GM21717 (cell line): ENCODE results near the gene MCC.

Experiments used
- ATAC-seq: cut with Tn5 transposase; IDR thresholded peaks from one replicate; pipeline ENCODE4 v1.9.1; 2021; ENCODE audit warnings: mild to moderate bottlenecking, moderate library complexity; ENCODE audit not compliant: unreplicated experiment

Gene MCC

GRCh38 chr5:113186061-113186460 is 302.2 kb downstream of the MCC start:
- no peak for ATAC-seq

- no peak for ATAC-seq
These were observed 304.6 kb downstream of the MCC start for GRCh38 chr5:113183694-113184093.

DNA sequence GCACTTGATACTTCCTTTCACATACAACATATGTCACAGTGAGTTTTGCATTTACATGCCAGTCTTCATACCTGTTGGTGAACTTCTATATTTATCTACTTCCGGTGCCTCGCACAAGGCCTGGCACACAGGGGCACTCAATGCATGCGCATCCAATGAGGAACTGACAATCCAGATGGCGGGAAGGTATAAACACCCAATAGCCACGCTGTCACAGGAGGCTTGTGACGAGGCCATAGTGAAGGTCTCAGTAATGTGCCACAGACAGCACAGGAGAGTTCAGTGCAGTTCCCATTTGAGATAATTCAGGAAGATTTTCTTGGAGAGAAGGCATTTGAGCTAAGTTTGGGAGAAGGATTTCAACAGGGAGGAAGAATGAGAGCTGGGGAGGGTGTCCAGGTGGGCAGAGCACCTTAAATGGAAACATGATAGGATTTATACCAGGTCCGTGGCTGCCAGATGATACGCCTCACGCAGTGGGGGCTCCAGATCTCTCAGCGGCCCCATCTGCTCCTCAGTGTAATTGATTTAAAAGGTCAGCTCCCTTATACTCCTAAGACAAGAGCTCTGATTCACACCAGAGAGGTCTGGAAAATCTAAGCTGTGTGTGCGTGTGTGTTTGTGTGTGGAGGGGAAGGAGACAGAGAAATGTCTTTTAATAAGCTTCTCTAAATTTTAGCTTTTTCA is 305.5 kb downstream of the MCC start:
- no peak for ATAC-seq

DNA sequence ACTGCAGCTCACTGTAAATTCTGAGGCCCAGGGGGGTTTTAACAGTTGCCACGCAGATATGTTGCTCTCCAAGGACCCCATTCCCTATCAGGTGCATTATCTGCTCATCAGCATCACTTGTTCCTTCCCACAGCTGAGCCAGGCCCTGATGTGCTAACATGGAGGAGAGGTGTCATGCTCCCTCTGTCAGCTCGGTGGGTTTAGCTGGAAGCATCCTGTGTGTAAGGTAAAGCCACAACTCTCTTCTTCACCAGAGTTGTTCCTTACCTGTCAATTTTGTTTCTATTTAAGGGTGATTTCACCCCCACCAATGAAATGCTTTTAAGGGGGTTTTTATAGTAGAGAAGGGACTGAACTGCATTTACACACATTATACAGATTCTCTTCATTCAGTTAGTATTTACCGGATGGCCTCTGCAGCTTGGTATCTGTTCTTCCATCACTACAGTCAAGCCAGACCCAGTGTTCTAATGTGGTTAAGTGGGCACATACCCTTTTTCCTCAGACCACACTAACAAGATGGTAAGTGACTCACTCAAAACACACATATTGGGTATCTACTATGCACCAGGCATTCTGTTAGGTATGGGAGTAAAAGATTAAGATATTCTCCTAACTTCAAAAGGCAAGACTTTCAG is 306.3 kb downstream of the MCC start:
- no peak for ATAC-seq

DNA sequence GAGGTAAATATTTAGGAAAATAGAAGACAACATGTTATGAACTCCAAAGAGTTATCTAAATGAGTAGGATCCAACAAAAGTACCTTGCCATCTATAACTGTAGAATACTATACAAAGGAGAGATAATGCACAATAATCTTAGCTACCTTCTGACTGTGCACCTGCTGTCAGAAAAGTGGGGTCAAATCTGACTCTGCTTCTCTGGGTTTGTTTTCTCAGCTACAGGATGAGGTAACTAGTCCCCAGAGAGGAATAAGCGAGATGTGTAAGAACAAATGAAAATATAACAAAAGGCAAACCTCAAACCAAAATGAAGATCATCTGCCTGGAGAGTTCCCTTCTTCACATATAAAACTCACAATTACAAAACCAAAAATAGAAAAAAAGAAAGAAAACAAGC is 306.8 kb downstream of the MCC start:
- ATAC-seq: no peak

DNA sequence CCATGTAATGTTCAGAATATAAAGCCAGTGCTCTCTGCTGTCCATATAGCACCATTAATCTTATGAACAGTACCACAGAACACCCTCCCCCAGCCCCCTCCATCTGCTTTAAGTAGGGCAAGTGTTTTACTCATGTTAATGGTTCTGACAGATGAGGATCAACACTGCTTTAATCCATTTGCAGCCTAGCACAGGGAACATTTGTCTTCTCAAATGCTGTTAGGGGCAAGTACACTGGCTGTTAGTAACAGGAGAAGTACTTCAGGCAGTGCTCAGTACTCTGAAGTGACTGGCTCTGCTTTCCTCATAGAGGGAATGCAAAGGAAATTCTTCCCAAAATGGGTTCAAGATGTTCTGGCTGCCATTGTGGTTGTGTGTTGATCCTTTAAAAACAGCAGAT is 309.1 kb downstream of the MCC start:
- no peak for ATAC-seq

DNA sequence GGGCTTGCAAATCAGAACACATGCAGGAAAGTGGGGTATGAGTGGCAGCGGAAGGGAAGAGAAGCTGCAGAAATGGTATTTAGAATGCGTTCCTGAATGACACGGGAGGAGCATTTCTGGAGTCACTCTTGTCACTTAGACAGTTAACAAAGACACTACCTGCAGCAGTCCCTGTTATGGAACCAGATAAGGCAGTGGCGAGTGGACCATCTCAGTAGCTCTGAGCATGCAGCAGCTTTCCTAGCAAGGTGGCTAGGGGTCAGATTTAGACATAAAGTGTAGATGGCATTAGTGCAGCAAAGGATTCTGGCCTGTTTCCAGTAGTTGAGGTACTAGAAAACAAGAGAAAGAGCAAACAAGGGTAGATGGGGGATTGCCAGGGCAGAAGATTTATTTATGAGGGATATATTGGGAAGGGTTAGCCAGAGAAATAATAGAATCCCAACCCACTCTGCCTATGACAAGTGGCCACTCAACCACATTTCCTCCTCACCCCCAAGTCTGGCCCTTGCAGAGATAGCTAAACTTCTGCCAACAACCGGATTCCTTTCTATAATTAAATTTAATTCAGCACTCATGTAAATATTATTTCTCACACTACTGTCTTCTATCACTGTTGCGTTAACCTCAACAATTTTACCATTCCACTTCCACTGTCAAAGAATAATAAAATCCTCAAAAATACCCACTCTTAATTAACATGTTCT is 310.0 kb downstream of the MCC start:
- no peak for ATAC-seq

DNA sequence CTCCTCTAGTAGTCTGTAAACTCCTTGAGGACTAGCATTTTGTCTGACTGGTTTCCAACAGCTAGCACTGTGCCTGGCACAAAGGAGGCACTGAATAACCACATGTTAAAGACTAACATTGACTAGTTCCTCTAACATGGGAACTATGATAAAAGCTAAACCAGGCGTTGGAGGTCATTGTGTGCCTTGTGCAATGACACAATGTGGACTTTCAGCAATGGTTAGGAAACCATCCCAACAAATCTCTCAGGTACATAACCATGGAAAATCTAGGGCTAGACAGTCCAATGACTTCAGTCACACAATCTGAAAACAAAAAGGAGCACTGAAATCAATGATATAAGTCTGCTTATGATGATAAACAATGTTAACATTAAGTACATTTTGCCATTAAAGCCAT is 311.0 kb downstream of the MCC start:
- no peak for ATAC-seq

DNA sequence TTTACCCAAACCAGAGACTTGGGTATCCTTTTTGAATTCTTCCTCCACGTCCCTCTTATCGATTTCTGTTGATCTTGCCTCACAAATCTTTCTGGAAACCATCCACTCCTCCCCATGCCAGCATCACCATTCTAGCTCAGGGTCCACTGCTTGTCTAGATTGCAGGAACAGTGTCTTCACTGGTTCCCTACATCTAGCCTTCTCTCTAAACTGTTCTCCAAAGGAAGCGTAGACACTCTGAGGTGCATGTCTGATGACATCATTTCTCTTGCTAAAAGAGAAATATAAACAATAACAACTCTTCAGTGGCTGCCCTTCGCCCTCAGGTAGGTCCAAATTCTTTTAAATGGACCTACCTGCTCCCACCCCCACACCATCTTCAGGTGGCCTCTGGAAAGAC is 311.5 kb downstream of the MCC start:
- ATAC-seq: no peak

- ATAC-seq: no peak
These were observed 312.1 kb downstream of the MCC start for GRCh38 chr5:113176196-113176595.

GRCh38 chr5:113172231-113172826 is 315.9 kb downstream of the MCC start:
- peak; percentile 49 for ATAC-seq

DNA sequence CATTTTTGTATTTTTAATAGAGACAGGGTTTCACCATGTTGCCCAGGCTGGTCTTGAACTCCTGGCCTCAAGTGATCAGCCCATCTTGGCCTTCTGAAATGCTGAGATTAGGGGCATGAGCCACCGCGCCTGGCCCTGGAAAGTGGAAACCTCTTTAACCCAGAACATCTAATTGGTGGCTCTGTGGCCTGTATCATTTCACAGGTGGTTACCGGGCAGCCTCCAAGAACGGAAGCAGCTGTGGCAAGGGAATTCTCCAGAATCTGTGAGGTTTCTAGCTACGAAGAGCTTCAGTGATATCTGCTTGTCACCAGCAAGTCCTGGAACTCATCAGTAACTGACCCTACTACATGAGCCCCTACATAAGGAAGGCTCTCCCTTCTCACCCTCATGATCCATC is 316.7 kb downstream of the MCC start:
- no peak for ATAC-seq

GRCh38 chr5:113170707-113171106 is 317.5 kb downstream of the MCC start:
- no peak for ATAC-seq

- no peak for ATAC-seq
These were observed 318.5 kb downstream of the MCC start for GRCh38 chr5:113169720-113170119.

DNA sequence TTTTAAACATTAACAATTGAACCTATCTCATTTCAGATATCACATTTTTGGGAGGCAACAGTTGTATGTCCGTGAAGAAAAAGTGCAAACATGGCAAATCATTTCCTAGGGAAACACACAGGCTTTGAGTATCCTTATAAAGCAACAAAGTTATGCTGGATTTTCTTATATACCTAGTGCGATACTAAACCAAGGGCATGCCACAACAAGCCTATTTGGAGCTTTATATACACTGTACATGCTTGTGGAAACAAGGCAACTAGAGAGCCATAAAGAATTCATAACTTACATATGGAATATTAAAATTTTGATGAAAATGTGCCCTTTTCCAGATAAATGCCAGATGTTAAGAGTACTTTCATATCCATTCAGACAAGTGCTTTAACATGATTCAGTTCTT is 320.3 kb downstream of the MCC start:
- ATAC-seq: no peak

DNA sequence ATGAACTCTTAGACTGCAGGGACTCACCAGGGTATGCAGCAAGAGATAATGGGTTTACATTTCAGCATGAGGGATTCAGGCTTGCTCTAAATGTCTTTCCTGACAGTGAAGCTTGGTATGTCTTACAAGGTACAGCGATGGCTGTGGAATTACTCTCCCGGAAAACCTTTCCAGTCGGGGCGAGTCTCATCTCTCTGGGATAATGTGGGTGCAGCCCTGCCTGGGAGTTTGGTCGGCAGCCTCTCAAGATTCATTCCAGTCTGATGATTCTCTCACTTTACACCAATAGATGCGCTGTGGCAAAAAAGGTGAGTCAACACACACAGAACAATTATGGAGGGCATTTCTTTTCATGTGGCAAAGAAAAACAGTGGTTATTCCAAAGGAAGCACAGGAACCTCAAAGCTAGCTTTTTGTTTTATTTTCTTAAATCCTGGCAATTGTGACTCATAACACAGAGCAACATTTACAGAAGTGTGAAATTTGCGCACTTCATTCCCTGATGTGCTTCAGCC is 321.3 kb downstream of the MCC start:
- no peak for ATAC-seq

- ATAC-seq: no peak
These were observed 322.0 kb downstream of the MCC start for GRCh38 chr5:113166261-113166660.

DNA sequence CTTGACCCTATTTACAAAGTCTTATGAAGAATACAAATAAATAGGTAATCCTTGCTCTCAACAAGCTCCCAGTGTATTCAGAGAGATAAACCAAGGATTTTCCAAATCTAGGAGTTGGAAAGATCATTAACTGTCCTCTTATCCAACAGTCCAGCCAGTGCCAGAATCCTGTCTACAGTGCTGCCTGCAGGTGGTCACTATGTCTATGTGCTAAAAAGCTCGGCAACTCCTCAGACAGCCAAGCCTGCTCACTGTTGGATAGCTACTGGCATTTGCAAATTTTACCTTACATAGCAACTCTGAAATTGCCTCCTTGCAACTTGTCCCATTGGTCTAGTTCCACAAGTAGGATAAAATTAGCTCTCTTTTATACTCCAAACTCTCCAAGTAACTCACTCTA is 324.2 kb downstream of the MCC start:
- ATAC-seq: no peak

GRCh38 chr5:113163328-113163727 is 324.9 kb downstream of the MCC start:
- no peak for ATAC-seq

DNA sequence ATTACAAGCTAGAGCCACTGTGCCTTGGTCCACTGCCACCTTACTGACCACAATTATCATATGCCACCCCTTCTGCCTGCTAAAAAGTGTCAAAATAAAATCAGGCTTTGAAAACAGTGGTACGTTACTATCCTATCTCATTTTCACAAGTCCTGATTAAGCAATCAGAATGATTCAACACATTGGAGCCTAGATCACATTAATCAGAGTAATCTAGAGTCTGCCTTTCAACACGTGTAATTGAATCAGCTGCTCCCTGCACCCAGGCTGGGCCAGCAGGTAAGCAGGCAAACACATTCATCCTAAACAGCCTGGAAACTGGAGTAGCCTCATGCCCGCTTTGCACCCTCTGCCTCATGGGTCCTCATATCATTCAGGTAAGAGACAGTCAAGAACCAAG is 325.5 kb downstream of the MCC start:
- ATAC-seq: no peak

DNA sequence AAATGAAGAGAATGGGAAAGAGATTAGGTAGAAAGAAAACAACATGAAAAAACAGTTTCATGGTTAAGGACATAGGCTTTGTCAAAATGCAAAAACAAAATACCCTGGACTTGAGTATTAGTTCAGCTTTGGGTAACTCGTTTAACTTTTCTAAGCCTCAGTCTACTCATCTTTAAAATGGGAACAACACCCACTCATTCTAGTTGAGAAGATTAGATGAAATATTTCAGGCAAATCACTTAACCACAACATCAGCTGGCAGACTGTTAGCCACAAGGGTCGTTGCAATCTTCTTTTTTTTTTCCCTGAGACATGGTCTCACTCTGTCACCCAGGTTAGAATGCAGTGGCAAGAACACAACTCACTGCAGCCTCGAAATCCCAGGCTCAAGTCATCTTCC is 326.0 kb downstream of the MCC start:
- ATAC-seq: no peak

DNA sequence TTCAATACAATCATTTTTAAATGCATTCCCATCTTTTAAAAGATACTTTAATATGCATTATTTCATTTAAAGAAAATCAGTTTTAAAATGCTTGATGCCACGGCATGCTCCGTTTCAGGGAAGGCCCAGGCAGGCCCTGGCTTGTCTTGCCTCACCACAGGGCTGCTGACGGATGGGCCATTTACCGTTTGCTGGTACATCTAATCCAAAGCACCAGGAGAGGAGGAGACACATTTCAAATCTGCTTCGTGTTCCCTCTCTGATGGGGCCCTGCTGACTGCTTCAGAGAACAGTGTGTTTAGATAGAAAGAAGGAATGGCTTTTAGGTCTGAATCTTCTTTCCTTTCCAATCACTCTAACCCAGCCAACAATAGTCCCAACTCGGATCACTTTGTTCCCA is 326.4 kb downstream of the MCC start:
- no peak for ATAC-seq
